B cell (primary cell): Measurements from ENCODE around the gene CD28.

Source experiments
- CTCF ChIP-seq: fragments of 200-600 bp; IDR thresholded peaks from one replicate; pipeline ENCODE4 v1.8.0; 2022; ENCODE audit warnings: antibody characterized with exemption, mild to moderate bottlenecking
- EZH2 ChIP-seq: IDR thresholded peaks from 2 replicates; pipeline ENCODE4 v1.6.1; 2012; ENCODE audit warnings: borderline replicate concordance, low read depth, mild to moderate bottlenecking, moderate library complexity, low read length; ENCODE audit not compliant: insufficient read depth, poor library complexity, severe bottlenecking

DNA sequence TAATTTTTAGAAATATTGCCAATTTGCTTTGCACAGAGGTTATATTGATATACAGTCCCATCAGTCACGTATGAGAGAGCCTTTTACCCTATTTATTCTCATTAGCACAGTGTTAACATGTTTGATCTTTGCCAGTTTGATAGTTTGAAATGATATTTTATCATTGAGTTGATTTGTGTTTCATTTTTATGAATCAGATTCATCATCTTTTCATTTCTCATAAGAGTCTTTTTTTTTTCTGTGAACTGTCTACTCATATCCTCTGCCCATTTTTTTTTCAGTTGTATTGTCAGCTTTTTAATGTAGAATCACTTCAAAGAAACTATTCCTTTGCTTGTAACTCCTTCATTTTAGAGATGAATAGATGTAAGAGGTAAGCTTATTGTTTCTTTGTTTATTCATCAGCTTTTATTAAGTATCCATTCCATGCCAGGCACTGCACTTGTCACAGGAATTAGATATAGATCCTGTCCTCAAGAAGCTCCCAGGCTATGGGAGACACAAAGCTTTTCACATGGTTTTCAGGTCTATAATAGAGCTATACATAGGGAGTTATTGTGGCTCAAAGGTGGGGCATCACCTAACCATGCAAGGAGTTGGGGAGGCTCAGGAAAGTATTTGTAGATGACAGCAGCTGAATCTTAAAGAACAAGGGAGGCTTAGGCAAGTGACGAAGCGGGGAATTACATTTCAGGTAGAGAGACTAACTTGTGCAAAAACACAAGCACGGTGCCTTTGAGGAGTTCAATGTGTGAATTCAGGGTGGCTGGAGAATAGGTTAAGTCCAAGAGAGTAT is 42.1 kb downstream of the CD28 start:
- TF ChIP-seq EZH2 (no peak), CTCF (no peak)
